IPS-11a (cell line): ENCODE measurements around the gene GALNT18.

Source experiments
- H3K4me3 ChIP-seq: one replicate; pipeline ENCODE4 v1.5.1; 2013; ENCODE audit warnings: low read depth, low read length, control low read depth

The GALNT18 gene

GRCh38 chr11:11391796-11392463 is 229.9 kb downstream of the GALNT18 start:
- no peak overlapping the region for H3K4me3 ChIP-seq

GRCh38 chr11:11391169-11391568 is 230.6 kb downstream of the GALNT18 start:
- H3K4me3 ChIP-seq = no peak overlapping the region

GRCh38 chr11:11390068-11390771 is 231.6 kb downstream of the GALNT18 start:
- H3K4me3 ChIP-seq = no peak overlapping the region

- H3K4me3 ChIP-seq = no peak overlapping the region
These were observed 232.6 kb downstream of the GALNT18 start for GRCh38 chr11:11389238-11389637.

- no peak overlapping the region for H3K4me3 ChIP-seq
These were observed 234.0 kb downstream of the GALNT18 start for GRCh38 chr11:11387622-11388305.

GRCh38 chr11:11387207-11387606 is 234.6 kb downstream of the GALNT18 start:
- no peak overlapping the region for H3K4me3 ChIP-seq

GRCh38 chr11:11384829-11385228 is 237.0 kb downstream of the GALNT18 start:
- no peak overlapping the region for H3K4me3 ChIP-seq

GRCh38 chr11:11383995-11384394 is 237.8 kb downstream of the GALNT18 start:
- no peak overlapping the region for H3K4me3 ChIP-seq

GRCh38 chr11:11382858-11383532 is 238.8 kb downstream of the GALNT18 start:
- no peak overlapping the region for H3K4me3 ChIP-seq

- H3K4me3 ChIP-seq = no peak overlapping the region
These were observed 240.2 kb downstream of the GALNT18 start for GRCh38 chr11:11381471-11382105.

GRCh38 chr11:11380883-11381282 is 240.9 kb downstream of the GALNT18 start:
- no peak overlapping the region for H3K4me3 ChIP-seq

GRCh38 chr11:11380340-11380739 is 241.5 kb downstream of the GALNT18 start:
- no peak overlapping the region for H3K4me3 ChIP-seq

- H3K4me3 ChIP-seq = no peak overlapping the region
These were observed 242.1 kb downstream of the GALNT18 start for GRCh38 chr11:11379661-11380060.

- H3K4me3 ChIP-seq = no peak overlapping the region
These were observed 243.4 kb downstream of the GALNT18 start for GRCh38 chr11:11378184-11378940.

GRCh38 chr11:11374358-11375148 is 247.3 kb downstream of the GALNT18 start:
- no peak overlapping the region for H3K4me3 ChIP-seq

GRCh38 chr11:11373934-11374333 is 247.9 kb downstream of the GALNT18 start:
- H3K4me3 ChIP-seq = no peak overlapping the region

- H3K4me3 ChIP-seq = no peak overlapping the region
These were observed 249.3 kb downstream of the GALNT18 start for GRCh38 chr11:11372461-11372860.

GRCh38 chr11:11370962-11371303 is 250.9 kb downstream of the GALNT18 start:
- no peak overlapping the region for H3K4me3 ChIP-seq

GRCh38 chr11:11370255-11370961 is 251.4 kb downstream of the GALNT18 start:
- H3K4me3 ChIP-seq = no peak overlapping the region
